ENCODE measurements around the gene ZNF74.

DNA sequence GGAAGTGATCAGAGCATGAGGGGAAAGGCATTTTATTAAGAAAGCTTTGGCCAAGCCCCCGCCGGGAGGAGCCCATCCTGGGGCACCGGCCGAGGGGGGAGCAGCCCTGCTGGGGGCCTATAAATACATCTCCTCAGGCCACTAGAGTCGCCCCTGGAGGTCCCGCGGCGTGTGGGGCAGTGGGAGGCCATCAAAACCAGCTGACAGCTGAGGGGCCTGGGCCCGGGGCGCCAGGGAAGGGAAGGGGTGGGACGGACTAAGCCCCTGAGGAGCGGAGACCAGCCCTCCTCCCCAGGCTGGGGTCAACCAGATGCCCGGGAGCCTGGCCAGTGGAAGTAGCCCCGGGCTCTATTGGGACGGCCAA, 30.6 kb downstream of the ZNF74 start:
- TF ChIP-seq, protein P1, sequence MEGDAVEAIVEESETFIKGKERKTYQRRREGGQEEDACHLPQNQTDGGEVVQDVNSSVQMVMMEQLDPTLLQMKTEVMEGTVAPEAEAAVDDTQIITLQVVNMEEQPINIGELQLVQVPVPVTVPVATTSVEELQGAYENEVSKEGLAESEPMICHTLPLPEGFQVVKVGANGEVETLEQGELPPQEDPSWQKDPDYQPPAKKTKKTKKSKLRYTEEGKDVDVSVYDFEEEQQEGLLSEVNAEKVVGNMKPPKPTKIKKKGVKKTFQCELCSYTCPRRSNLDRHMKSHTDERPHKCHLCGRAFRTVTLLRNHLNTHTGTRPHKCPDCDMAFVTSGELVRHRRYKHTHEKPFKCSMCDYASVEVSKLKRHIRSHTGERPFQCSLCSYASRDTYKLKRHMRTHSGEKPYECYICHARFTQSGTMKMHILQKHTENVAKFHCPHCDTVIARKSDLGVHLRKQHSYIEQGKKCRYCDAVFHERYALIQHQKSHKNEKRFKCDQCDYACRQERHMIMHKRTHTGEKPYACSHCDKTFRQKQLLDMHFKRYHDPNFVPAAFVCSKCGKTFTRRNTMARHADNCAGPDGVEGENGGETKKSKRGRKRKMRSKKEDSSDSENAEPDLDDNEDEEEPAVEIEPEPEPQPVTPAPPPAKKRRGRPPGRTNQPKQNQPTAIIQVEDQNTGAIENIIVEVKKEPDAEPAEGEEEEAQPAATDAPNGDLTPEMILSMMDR (IDR thresholded peaks at IDR 0.05) = no peak
- TF ChIP-seq POLR2AphosphoS5 (IDR thresholded peaks at IDR 0.05) (no peak), POLR2A (IDR thresholded peaks at IDR 0.05) (no peak), EP300 (IDR thresholded peaks at IDR 0.05) (no peak)

Measured in suprapubic skin (tissue), 4 donors.